Erythroblast (primary cell): Measurements from ENCODE around the gene LRRC9.

Source experiments
- GATA1 ChIP-seq: IDR thresholded peaks from 2 replicates; pipeline ENCODE4 v1.6.1; 2011; ENCODE audit warnings: low read depth, mild to moderate bottlenecking, control low read depth, low read length, moderate library complexity
- POLR2A ChIP-seq: IDR thresholded peaks from 2 replicates; pipeline ENCODE4 v1.6.1; 2011; ENCODE audit warnings: mild to moderate bottlenecking, low read length

GRCh38 chr14:59900556-59900955 is 19.4 kb upstream of the LRRC9 start:
- no peak for TF ChIP-seq POLR2A
- TF ChIP-seq GATA1 = no peak
